Heart left ventricle (tissue), 16 donors: ENCODE results near the gene TP53TG5. TPM values are rescaled to one million over a fixed set of nuclear protein-coding genes. Genes with fewer than 3 reads are reported as not detected.
A peak's percentile ranks its signal among the peaks of the same experiment; 100 is the strongest.

Source experiments
- ATAC-seq, 4 donors: fragments of 200-7000 bp; cut with Tn5 transposase; one replicate each; pipeline ENCODE4 v1.9.1; 2020 to 2022; ENCODE audit warnings: moderate library complexity in 4 of 4, mild to moderate bottlenecking in 3 of 4, moderate number of reproducible peaks in 1 of 4
- DNase-seq, 5 donors: peaks; one replicate each; pipeline ENCODE4 v3.0.0-alpha.2; 2020
- H3K27ac ChIP-seq, 12 donors: fragments of 200-600 bp; sonication (generic) in 4 of 12; one replicate each; pipeline versions ENCODE4 v1.5.0 to v1.8.0; 2016 to 2022; ENCODE audit warnings: mild to moderate bottlenecking in 2 of 12
- H3K27me3 ChIP-seq, 9 donors: fragments of 200-600 bp; sonication (generic) in 2 of 9; one replicate each; pipeline versions ENCODE4 v1.5.1 to v1.8.0; 2016 to 2022; ENCODE audit warnings: mild to moderate bottlenecking in 3 of 9
- H3K36me3 ChIP-seq, 9 donors: fragments of 200-600 bp; sonication (generic) in 2 of 9; one replicate each; pipeline versions ENCODE4 v1.5.0 to v1.8.0; 2018 to 2022; ENCODE audit warnings: mild to moderate bottlenecking in 2 of 9
- H3K4me1 ChIP-seq, 12 donors: fragments of 200-600 bp; sonication (generic) in 4 of 12; one replicate each; pipeline versions ENCODE4 v1.5.0 to v1.8.0; 2016 to 2022; ENCODE audit warnings: mild to moderate bottlenecking in 3 of 12
- H3K4me3 ChIP-seq, 12 donors: fragments of 200-600 bp; sonication (generic) in 4 of 12; one replicate each; pipeline versions ENCODE4 v1.5.0 to v1.8.0; 2017 to 2022; ENCODE audit warnings: mild to moderate bottlenecking in 9 of 12, moderate library complexity in 4 of 12
- H3K9me3 ChIP-seq, 12 donors: fragments of 200-600 bp; sonication (generic) in 4 of 12; one replicate each; pipeline versions ENCODE4 v1.5.0 to v1.8.0; 2016 to 2022; ENCODE audit warnings: mild to moderate bottlenecking in 1 of 12
- POLR2A ChIP-seq, 2 donors: fragments of 450-650 bp; IDR thresholded peaks; one replicate each; pipeline ENCODE4 v1.6.1; 2017; ENCODE audit warnings: antibody characterized with exemption in 2 of 2, mild to moderate bottlenecking in 2 of 2, moderate library complexity in 2 of 2
- WGBS, 4 donors: extraction: QIAGEN DNeasy Blood & Tissue Kit in 2 of 4; methylation state at CpG; one replicate each; pipeline versions ENCODE4 v1.1.5 to v1.1.7; 2013 to 2018; 5-methylcytosine and 5-hydroxymethylcytosine counted together
- intact Hi-C, 10 donors: fragments of 100-400 bp; cut with DNase I; formaldehyde crosslinking; loops; one replicate each; pipeline versions ENCODE4 v1.11.1 to v1.14.2; 2022
- polyA plus RNA-seq, 2 donors: library from polyadenylated mRNA; stranded (reverse); fragments of 200-250 nt; gene quantifications; one replicate each; pipeline ENCODE4 v1.2.3, GENCODE V29; 2013
- total RNA-seq, 9 donors: library from RNA; depleted of rRNA in 2 of 9; stranded (reverse); fragments of >200 nt in 2 of 9; fragmentation: NEBNext Ultra II Directional in 3 of 9; extraction: Animal tissue kit (Norgen Biotek cat#: 25700) in 3 of 9; gene quantifications; one replicate each; pipeline versions ENCODE4 v1.1.0 to v1.2.4, GENCODE V29; 2016 to 2023
- TF ChIP-seq, protein P1 (sequence below), 12 donors: fragments of 200-600 bp; sonication (generic) in 4 of 12; IDR thresholded peaks; one replicate each; pipeline versions ENCODE4 v1.5.0 to v1.8.0; 2018 to 2022; ENCODE audit warnings: antibody characterized with exemption in 12 of 12, mild to moderate bottlenecking in 5 of 12
- donor health status: ischemic (EF 13 %, LVEDD 7.1; RV severe dilation, severe dysfunction).
- donor health status: healthy with polysubstance abuse.
- donor health status: DM: no; HTN: yes; CAD: no.
- donor health status: DM: no; HTN: no; CAD: no.
- donor health status: ischemic (EF 25% LVEDD 6.9; RV normal size, moderate dysfunction).
- donor health status: ischemic (EF 25% LVEDD 5.7; RV mildly dilated, moderate dysfunction).
- donor health status: healthy.
- donor health status: DM: yes; HTN: yes; CAD: no.
- donor health status: ischemic (EF 35%, LVEDD 5.7; RV mildly dilated, moderate dysfunction).
- donor health status: nonischemic (EF 11% LVEDD 7.7; RV severe dilation, severe dysfunction).
- donor health status: DM: yes; HTN: yes; CAD: no.
- donor health status: PGD.
- donor health status: ischemic (EF 29% LVEDD 5.4; RV normal size, mild dysfunction).
- donor health status: nonischemic (EF 23%, LVEDD 6.1; RV moderate dilation, normal function).

The TP53TG5 gene
- total and polyA plus RNA-seq, 11 donors = 0.32 to 3.2 (median 0.76) TPM; not detected in 2

DNA sequence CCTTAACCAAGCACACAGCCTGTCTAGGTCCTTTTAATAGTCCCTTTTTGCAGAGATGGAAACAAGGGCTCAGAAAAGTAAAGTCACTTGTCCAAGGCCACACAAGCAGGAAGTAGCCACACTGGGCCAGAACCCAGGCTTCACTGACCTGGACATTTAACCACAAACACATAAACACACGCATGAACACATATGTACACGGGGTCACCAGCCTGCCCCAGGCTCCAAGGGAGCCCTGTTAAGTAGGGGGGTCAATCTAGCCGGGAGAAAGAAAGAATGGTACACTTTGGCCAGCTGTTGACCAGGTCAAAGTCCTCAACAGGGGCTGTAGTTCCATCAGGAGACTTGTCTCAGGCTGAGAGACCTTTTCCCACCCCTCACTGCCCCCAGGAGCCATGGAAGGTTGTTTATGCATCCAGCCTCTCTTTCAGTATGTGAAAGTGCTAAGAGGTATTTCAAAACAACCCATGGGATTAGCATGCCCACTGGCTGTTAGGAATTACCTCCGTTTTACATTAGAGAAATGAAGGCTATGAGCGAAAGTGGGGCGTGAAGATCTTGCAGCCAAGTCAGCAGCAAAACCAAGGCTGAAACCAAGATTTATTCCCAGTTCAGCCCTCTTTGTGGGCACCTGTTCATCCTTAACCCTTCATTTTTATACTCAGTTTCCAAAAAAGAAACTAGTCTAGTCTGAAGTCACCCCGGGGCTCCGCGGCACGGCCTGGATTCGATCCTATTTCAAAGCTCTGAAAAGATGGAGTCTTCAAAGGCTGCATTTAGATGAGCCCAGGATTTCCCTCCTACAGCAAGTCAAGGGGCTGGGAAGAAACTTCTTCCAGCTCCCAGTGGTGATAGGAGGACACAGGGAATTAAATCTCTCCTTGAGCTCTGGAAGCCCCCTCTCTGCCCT is 39.7 kb downstream of the TP53TG5 start:
- TF ChIP-seq POLR2A (IDR thresholded peaks at IDR 0.05) = peak in 1 of 2 donors; percentile 1
- TF ChIP-seq, protein P1, sequence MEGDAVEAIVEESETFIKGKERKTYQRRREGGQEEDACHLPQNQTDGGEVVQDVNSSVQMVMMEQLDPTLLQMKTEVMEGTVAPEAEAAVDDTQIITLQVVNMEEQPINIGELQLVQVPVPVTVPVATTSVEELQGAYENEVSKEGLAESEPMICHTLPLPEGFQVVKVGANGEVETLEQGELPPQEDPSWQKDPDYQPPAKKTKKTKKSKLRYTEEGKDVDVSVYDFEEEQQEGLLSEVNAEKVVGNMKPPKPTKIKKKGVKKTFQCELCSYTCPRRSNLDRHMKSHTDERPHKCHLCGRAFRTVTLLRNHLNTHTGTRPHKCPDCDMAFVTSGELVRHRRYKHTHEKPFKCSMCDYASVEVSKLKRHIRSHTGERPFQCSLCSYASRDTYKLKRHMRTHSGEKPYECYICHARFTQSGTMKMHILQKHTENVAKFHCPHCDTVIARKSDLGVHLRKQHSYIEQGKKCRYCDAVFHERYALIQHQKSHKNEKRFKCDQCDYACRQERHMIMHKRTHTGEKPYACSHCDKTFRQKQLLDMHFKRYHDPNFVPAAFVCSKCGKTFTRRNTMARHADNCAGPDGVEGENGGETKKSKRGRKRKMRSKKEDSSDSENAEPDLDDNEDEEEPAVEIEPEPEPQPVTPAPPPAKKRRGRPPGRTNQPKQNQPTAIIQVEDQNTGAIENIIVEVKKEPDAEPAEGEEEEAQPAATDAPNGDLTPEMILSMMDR (IDR thresholded peaks at IDR 0.05) = no peak
- H3K9me3 ChIP-seq = no peaks in the 10 kb centered on the region
- H3K27ac ChIP-seq = peak overlapping the region; percentile 77 to 97 (median 95)
- no peak for ATAC-seq
- no peak for DNase-seq
- peaks cover 0 to 23% (median 16%) of the 10 kb centered on the region in 9 donors for H3K36me3 ChIP-seq
- intact Hi-C loops = no loop called here
- H3K4me3 ChIP-seq = no peak overlapping the region
- H3K4me1 ChIP-seq = peaks cover 7 to 78% (median 59%) of the 10 kb centered on the region in 12 donors
- 81 to 89% (median 82%) methylated on average over 10 to 11 of the region's 11 CpGs for WGBS, 4 donors
- no peaks in the 10 kb centered on the region for H3K27me3 ChIP-seq

DNA sequence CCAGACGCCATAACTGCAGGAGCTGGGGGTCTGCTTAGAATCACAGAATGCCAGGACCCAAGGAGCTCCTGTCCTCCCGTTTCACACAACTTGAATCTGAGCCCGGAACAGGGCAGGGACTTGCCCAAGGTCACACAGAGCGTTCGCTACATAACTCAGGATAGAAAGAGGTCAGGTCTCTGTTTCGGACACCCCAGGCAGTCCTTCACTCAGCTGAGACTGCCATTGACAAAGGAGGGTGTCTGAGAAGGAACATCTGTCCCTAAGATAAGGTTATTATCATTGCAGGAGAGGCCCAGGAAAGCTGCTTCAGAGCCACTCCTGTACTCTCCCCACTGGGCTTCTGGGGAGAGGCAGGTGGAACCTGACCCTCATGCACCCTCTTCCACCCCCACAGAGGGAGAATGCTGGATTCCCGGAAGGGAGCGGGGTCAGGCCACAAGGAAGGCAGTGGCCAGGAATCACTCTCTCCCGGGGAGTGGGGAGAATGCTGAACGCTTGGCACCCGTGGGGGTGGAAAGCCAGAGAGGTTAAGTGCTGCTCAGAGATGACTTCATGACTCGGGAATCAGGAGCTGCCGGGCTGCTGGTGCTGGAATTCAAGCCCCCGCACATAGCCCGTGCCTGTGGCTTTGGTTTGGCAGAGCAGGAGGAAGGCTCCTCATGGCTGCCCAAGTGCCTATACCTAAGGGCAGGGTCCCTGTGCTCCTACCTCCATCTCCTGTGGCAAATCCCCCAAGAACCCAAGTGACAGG is 40.6 kb downstream of the TP53TG5 start:
- peak; percentile 27 to 57 (median 44) for ATAC-seq
- intact Hi-C loops = no loop called here
- peak; percentile 53 to 84 (median 68) for DNase-seq
- TF ChIP-seq, protein P1 (IDR thresholded peaks at IDR 0.05) = no peak
- peak in 1 of 2 donors; percentile 41 for TF ChIP-seq POLR2A (IDR thresholded peaks at IDR 0.05)
- Histone ChIP-seq H3K9me3 (no peaks in the 10 kb centered on the region), H3K27me3 (no peaks in the 10 kb centered on the region), H3K36me3 (peaks cover 0 to 31% (median 25%) of the 10 kb centered on the region in 9 donors), H3K4me1 (peaks cover 6 to 69% (median 51%) of the 10 kb centered on the region in 12 donors), H3K27ac (peak overlapping the region; percentile 77 to 97 (median 95)), H3K4me3 (no peak overlapping the region)
- 35 to 55% (median 39%) methylated on average over 11 to 15 of the region's 15 CpGs for WGBS, 4 donors

DNA sequence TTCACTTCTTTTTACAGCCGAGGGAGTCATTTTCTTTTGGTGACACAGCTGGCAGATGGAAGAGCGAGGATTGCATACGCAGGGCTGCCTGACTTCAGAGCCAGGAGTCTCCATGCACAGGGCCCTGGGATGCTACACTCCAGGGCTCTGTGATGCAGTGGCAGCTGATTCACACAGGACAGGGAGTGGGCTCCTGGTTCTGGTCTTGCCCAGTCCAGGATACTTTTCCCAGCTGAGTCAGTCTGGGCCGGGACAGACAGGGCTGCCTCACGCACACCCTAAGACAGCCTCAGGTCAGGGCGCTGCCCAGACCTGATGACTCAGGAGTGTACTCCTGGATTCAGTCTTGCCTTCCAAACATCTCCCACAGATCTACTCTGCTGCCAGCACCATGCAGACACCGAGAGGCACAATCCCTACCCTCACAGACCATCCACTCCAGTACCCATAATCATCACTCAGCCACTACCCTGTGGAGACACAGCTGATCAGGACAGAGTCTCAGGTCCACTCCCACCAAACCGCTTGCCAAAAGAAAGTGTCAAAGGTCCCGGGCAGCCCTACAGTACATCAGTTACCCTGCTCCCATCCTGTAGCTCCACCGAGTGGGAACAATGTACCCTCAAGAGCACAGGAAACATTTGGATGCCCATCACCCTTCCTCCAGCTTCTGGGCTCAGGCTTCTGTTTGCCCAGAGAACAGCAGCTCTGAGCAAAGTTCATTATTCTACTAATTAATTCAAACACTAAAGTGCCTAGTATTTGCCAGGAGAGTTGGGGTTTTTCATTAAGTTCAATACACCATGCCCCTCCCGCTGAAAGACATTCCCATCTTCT is 41.4 kb downstream of the TP53TG5 start:
- intact Hi-C loops = no loop called here

More for the DNA sequence above, 41.4 kb downstream of the TP53TG5 start:
- Histone ChIP-seq H3K9me3 (no peaks in the 10 kb centered on the region), H3K27ac (peak overlapping the region; percentile 77 to 97 (median 95)), H3K4me3 (no peak overlapping the region), H3K27me3 (no peaks in the 10 kb centered on the region), H3K4me1 (peaks cover 6 to 62% (median 45%) of the 10 kb centered on the region in 12 donors), H3K36me3 (peaks cover 0 to 39% (median 32%) of the 10 kb centered on the region in 9 donors)
- peak in 2 of 5 donors; percentile 19 to 52 for DNase-seq
- ATAC-seq = peak in 3 of 4 donors; percentile 38 to 58 (median 49)
- TF ChIP-seq, protein P1 (IDR thresholded peaks at IDR 0.05) = no peak
- no peak for TF ChIP-seq POLR2A (IDR thresholded peaks at IDR 0.05)
- WGBS, 4 donors = 50 to 59% (median 58%) methylated on average over 11 of the region's 11 CpGs
